Mucosa of rectum (tissue), 2 donors: ENCODE measurements around the gene MED13L.

Experiments
- H3K27ac ChIP-seq, 2 donors: one replicate each; pipeline ENCODE4 v1.7.0; 2013; ENCODE audit warnings: inconsistent platforms in 2 of 2, low read depth in 2 of 2, low read length in 2 of 2
- H3K27me3 ChIP-seq, 2 donors: one replicate each; pipeline ENCODE4 v1.7.0; 2013; ENCODE audit warnings: low read length in 2 of 2; ENCODE audit not compliant: control insufficient read depth in 2 of 2, insufficient read depth in 2 of 2
- H3K36me3 ChIP-seq, 2 donors: one replicate each; pipeline ENCODE4 v1.7.0; 2013; ENCODE audit warnings: low read length in 2 of 2; ENCODE audit not compliant: control insufficient read depth in 2 of 2, insufficient read depth in 2 of 2
- H3K4me1 ChIP-seq, 2 donors: one replicate each; pipeline ENCODE4 v1.7.0; 2013; ENCODE audit warnings: low read length in 2 of 2, mild to moderate bottlenecking in 1 of 2; ENCODE audit not compliant: control insufficient read depth in 2 of 2, insufficient read depth in 2 of 2
- H3K4me3 ChIP-seq, 2 donors: one replicate each; pipeline ENCODE4 v1.7.0; 2013; ENCODE audit warnings: low read length in 2 of 2
- H3K9ac ChIP-seq, 2 donors: one replicate each; pipeline ENCODE4 v1.7.0; 2013; ENCODE audit warnings: low read length in 2 of 2, low read depth in 1 of 2, mild to moderate bottlenecking in 1 of 2
- H3K9me3 ChIP-seq, 2 donors: one replicate each; pipeline ENCODE4 v1.7.0; 2013; ENCODE audit warnings: low read length in 2 of 2; ENCODE audit not compliant: control insufficient read depth in 2 of 2
- donor health status: healthy.
- donor health status: Normal muscosa, but diverticular disease.

The MED13L gene

DNA sequence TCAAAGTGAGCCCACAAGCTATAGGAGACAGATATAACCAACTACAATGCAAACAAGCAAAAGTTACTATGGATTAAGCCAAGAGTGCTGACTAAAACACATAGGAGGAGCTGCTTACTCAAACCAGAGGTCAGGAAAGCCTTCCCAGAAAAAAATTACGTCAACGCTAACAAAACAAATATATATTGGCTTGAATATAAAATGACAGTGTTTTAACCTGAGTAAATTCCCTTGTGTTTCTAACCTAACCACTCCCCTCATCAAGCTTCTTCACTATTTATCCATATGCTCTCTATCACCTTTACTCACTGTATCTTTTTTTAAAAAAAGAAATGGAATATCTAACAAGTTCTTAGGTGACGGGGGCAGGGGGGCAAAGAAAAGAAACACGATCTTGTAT, 115.9 kb downstream of the MED13L start:
- H3K9ac ChIP-seq, result no peak overlapping the region
- no peak overlapping the region for H3K27ac ChIP-seq
- no peaks in the 10 kb centered on the region for H3K36me3 ChIP-seq
- H3K27me3 ChIP-seq, result no peaks in the 10 kb centered on the region
- no peaks in the 10 kb centered on the region for H3K9me3 ChIP-seq
- H3K4me1 ChIP-seq, result peaks cover 12 to 13% of the 10 kb centered on the region in 2 donors
- no peak overlapping the region for H3K4me3 ChIP-seq

DNA sequence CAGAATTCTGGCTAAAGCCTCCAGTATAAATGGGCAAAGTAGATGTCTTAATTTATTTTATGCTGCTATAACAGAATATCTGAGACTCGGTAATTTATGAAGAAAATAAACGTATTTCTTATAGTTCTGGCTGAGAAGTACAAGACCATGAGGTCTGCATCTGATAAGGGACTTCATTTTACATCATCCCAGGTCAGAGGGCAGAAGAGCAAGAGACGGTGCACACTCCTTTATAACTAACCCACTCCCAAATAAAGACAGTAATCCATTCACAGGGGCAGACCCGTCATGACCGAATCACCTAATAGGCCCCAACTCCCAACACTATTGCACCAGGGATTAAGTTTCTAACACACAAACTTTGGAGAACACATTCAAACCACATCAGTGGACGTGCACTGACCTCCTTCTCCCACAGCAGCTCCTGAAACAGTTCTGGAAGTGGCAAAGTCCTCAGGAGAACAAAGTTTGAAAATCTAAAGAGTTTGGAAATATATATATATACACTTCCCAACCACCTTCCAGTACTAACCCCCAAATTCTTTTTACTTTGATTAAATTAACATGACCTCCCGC, 116.5 kb downstream of the MED13L start:
- H3K9ac ChIP-seq, result no peak overlapping the region
- no peak overlapping the region for H3K27ac ChIP-seq
- H3K4me3 ChIP-seq, result no peak overlapping the region
- no peaks in the 10 kb centered on the region for H3K9me3 ChIP-seq
- no peaks in the 10 kb centered on the region for H3K27me3 ChIP-seq
- peaks cover 12 to 13% of the 10 kb centered on the region in 2 donors for H3K4me1 ChIP-seq
- H3K36me3 ChIP-seq, result no peaks in the 10 kb centered on the region

DNA sequence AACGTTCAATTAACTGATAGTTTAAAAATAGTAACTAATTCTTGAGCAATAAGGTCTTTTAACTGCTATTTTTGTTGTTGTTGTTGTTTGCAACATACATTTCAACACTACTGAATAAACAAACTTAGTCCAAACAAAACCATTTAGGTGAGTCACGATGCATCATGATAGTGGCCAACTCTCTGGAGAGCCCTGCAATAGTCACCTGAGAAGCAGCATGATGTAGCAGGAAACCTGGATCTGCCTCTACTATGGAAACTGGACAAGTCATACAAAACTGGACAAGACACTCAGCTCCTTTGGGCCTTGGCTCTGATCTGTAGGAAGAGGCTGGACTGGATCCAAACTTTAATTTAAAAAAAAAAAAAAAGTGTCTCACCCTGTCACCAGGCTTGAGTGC, 117.3 kb downstream of the MED13L start:
- Histone ChIP-seq H3K27ac (no peak overlapping the region), H3K9me3 (no peaks in the 10 kb centered on the region), H3K4me1 (peaks cover 12 to 13% of the 10 kb centered on the region in 2 donors), H3K4me3 (no peak overlapping the region), H3K9ac (no peak overlapping the region), H3K36me3 (no peaks in the 10 kb centered on the region), H3K27me3 (no peaks in the 10 kb centered on the region)

DNA sequence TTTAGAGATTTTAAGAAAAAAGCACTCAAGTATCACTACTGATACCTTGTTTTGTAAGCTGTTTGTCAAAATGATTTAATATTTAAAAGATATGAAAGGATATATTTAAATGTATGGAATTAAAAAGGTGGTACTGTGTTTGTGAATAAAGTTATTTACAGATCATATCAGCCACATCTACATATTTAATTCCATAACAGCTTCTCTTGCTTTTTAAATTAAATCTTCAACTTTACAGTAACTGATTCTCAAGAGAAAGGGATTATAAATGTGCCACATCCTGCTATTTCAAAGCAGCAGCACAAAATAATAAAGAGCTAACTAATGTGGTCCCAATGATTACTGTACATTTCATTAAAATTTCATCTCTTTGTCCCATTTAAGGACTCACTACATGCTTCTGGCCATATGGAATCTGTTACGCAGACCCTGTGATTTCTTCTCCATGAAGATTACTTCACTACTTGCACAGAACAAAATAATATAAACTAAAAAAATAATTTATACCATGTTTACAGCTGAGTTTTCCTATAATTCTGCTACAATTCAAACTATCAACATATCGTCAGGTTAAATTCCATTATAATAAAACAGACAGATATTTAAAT, 117.8 kb downstream of the MED13L start:
- Histone ChIP-seq H3K36me3 (no peaks in the 10 kb centered on the region), H3K4me3 (no peak overlapping the region), H3K27ac (no peak overlapping the region), H3K4me1 (peaks cover 9 to 12% of the 10 kb centered on the region in 2 donors), H3K27me3 (no peaks in the 10 kb centered on the region), H3K9ac (no peak overlapping the region), H3K9me3 (no peaks in the 10 kb centered on the region)

DNA sequence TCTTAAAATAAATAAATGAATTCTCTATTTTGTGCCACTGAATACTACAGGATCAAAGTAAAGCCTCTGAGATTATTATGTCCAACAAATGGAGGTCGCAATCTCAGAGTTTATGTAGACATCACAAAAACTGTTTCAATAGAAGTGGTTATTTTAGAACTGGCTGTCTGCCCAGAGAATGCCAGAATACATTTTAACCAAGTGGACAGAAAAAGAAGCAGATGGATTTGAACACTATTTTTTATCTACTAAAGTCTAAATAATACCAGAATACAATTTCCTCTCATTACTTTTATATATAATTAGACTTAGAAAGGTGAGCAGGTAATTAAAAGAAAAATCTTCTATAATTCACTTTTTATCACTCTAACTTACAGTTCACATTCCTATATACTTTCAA, 118.3 kb downstream of the MED13L start:
- Histone ChIP-seq H3K9ac (no peak overlapping the region), H3K9me3 (no peaks in the 10 kb centered on the region), H3K36me3 (no peaks in the 10 kb centered on the region), H3K27ac (no peak overlapping the region), H3K4me1 (peaks cover 4 to 7% of the 10 kb centered on the region in 2 donors), H3K27me3 (no peaks in the 10 kb centered on the region), H3K4me3 (no peak overlapping the region)

DNA sequence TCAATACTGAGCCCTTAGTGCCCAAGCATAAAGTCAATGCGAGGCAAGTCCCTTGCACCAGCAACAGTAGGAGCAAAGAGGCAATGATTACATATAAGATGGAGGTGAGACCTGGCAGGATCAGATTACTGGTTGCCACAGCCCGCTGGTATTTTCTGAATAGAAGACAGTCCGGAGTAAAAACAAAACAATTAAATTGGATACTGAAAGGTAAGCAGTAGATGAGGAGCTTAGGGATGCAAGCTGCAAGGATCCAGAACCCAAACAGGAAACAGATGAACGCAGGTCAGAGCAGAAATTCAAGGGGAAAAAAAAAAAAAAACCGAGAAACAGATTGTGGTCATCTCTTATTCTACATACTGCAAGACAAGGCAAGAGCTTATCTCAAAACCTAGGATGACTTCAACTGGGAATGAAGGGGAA, 119.6 kb downstream of the MED13L start:
- Histone ChIP-seq H3K36me3 (no peaks in the 10 kb centered on the region), H3K4me1 (peaks cover 0 to 12% of the 10 kb centered on the region in 2 donors), H3K27ac (no peak overlapping the region), H3K9ac (no peak overlapping the region), H3K27me3 (no peaks in the 10 kb centered on the region), H3K9me3 (no peaks in the 10 kb centered on the region), H3K4me3 (no peak overlapping the region)

DNA sequence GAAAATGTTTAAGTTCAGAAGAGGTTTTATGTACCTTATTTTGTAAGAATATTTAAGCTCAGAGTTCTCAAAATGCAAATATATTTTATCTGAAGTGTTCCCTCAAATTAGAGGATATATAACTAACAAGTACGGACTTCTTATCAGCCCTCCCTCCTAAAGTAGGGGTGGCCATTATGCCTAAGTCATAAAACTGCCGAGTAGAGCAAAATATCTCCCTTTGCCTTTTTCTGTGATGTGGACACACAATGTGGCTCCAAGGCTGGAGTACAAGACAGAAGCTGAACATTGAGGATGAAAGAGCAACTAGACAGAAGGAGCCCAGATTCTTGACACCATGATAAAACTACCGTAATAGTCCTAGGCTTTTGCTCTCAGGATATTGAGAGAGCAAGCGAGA, 120.9 kb downstream of the MED13L start:
- Histone ChIP-seq H3K36me3 (no peaks in the 10 kb centered on the region), H3K4me3 (no peak overlapping the region), H3K9ac (no peak overlapping the region), H3K4me1 (peaks cover 0 to 8% of the 10 kb centered on the region in 2 donors), H3K9me3 (no peaks in the 10 kb centered on the region), H3K27me3 (no peaks in the 10 kb centered on the region), H3K27ac (no peak overlapping the region)

DNA sequence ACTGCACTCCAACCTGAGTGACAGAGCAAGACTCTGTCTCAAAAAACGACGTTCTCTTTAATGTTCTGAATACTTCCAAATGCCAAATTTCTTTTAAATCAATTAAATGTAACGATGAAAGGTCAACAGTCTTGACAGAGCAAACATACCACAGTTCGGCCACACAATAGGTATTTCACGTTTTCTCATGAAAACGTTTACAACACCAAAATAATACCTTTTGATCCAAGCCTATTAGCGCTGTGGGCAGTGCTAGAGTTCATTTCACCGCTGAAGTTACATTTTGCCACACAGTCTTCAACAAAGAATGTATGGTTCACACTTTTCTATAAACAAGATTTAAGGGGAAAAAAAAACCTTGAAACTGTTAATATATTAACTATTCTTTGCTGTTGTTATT, 122.1 kb downstream of the MED13L start:
- no peaks in the 10 kb centered on the region for H3K36me3 ChIP-seq
- H3K4me3 ChIP-seq, result no peak overlapping the region
- H3K27ac ChIP-seq, result no peak overlapping the region
- H3K9me3 ChIP-seq, result no peaks in the 10 kb centered on the region
- H3K9ac ChIP-seq, result no peak overlapping the region
- no peaks in the 10 kb centered on the region for H3K27me3 ChIP-seq
- peaks cover 0 to 5% of the 10 kb centered on the region in 2 donors for H3K4me1 ChIP-seq

DNA sequence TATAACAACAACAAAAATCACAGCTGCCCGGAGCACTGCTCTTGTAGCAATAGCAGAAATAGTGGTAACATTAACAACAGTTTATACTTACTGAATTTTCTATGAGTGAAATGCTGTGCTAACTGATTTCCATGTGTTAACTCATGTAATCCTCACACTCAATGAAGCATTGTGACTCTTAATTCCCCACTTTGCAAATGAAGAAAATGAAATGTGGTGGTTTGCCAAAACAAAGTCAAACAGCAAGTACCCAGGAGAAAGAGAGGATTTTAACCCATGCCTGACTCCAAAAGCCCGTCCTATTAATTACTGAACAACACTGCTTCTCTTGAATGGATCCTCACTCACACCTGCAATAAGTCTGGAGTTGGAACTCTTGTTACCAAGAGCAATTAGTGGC, 123.5 kb downstream of the MED13L start:
- Histone ChIP-seq H3K36me3 (no peaks in the 10 kb centered on the region), H3K4me1 (peaks cover 0 to 5% of the 10 kb centered on the region in 2 donors), H3K4me3 (no peak overlapping the region), H3K27me3 (no peaks in the 10 kb centered on the region), H3K9ac (no peak overlapping the region), H3K9me3 (no peaks in the 10 kb centered on the region), H3K27ac (no peak overlapping the region)

DNA sequence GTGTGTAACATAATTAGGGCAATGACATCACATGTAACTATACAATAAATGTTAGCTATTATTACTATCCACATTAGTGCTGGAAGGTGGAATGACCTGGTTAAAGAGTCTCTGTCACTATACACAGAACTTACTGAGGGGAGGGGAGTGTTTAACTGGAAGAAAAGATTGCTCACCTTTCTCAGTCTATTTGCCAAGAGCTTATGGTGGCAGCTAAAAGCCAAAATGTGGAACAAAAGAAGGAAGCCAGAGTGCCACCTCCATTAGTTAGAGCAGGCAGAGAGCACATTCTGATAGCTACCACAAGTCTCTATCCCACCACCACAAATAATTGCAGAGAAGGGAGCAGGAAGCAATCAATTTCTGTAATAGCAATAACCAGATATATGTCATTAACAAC, 124.4 kb downstream of the MED13L start:
- no peak overlapping the region for H3K9ac ChIP-seq
- H3K4me1 ChIP-seq, result peaks cover 0 to 5% of the 10 kb centered on the region in 2 donors
- H3K9me3 ChIP-seq, result no peaks in the 10 kb centered on the region
- H3K36me3 ChIP-seq, result no peaks in the 10 kb centered on the region
- no peak overlapping the region for H3K27ac ChIP-seq
- no peaks in the 10 kb centered on the region for H3K27me3 ChIP-seq
- H3K4me3 ChIP-seq, result no peak overlapping the region
